Left lung (tissue), 10 donors: Measurements from ENCODE around the gene DENND2D. TPM values are rescaled to one million over a fixed set of nuclear protein-coding genes. Genes with fewer than 3 reads are reported as not detected.

Source experiments
- ATAC-seq: fragments of 200-7000 bp; cut with Tn5 transposase; one replicate; pipeline ENCODE4 v1.9.1; 2020; ENCODE audit warnings: moderate library complexity
- DNase-seq, 4 donors: peaks; one replicate each; pipeline ENCODE4 v3.0.0-alpha.2; 2013 to 2020
- H3K27ac ChIP-seq, 2 donors: fragments of 200-600 bp; sonication (generic) in 1 of 2; one replicate each; pipeline versions ENCODE4 v1.5.0 to v1.8.0; 2020 to 2021
- H3K27me3 ChIP-seq, 2 donors: fragments of 200-600 bp; sonication (generic) in 1 of 2; one replicate each; pipeline versions ENCODE4 v1.5.0 to v1.8.0; 2020 to 2021
- H3K36me3 ChIP-seq, 2 donors: fragments of 200-600 bp; sonication (generic) in 1 of 2; one replicate each; pipeline versions ENCODE4 v1.5.0 to v1.8.0; 2020 to 2021
- H3K4me1 ChIP-seq, 2 donors: fragments of 200-600 bp; one replicate each; pipeline ENCODE4 v1.8.0; 2021
- H3K4me3 ChIP-seq, 2 donors: fragments of 200-600 bp; sonication (generic) in 1 of 2; one replicate each; pipeline versions ENCODE4 v1.5.0 to v1.8.0; 2020 to 2021; ENCODE audit warnings: mild to moderate bottlenecking in 1 of 2
- H3K9me3 ChIP-seq, 2 donors: fragments of 200-600 bp; sonication (generic) in 1 of 2; one replicate each; pipeline versions ENCODE4 v1.5.0 to v1.8.0; 2020 to 2021
- intact Hi-C, 2 donors: fragments of 100-400 bp; cut with DNase I; formaldehyde crosslinking; loops; one replicate each; pipeline versions ENCODE4 v1.11.2 to v1.14.2; 2022
- polyA plus RNA-seq, 6 donors: library from polyadenylated mRNA; unstranded; fragments of 120-200 nt; gene quantifications; one replicate each; pipeline ENCODE4 v1.2.1, GENCODE V29; 2013; ENCODE audit not compliant: insufficient read length in 6 of 6
- total RNA-seq, 2 donors: library from RNA; stranded (reverse); fragmentation: NEBNext Ultra II Directional; extraction: Animal tissue kit (Norgen Biotek cat#: 25700); gene quantifications; one replicate each; pipeline ENCODE4 v1.2.1, GENCODE V29; 2021
- TF ChIP-seq, protein P1 (sequence below), 2 donors: fragments of 200-600 bp; sonication (generic) in 1 of 2; IDR thresholded peaks; one replicate each; pipeline versions ENCODE4 v1.5.0 to v1.8.0; 2021; ENCODE audit warnings: antibody characterized with exemption in 2 of 2
- donor health status: DM: no; HTN: yes; CAD: no.
- donor health status: DM: no; HTN: no; CAD: no.

Gene DENND2D
- total and polyA plus RNA-seq, 8 donors: 19.5 to 78.8 (median 25.5) TPM

DNA sequence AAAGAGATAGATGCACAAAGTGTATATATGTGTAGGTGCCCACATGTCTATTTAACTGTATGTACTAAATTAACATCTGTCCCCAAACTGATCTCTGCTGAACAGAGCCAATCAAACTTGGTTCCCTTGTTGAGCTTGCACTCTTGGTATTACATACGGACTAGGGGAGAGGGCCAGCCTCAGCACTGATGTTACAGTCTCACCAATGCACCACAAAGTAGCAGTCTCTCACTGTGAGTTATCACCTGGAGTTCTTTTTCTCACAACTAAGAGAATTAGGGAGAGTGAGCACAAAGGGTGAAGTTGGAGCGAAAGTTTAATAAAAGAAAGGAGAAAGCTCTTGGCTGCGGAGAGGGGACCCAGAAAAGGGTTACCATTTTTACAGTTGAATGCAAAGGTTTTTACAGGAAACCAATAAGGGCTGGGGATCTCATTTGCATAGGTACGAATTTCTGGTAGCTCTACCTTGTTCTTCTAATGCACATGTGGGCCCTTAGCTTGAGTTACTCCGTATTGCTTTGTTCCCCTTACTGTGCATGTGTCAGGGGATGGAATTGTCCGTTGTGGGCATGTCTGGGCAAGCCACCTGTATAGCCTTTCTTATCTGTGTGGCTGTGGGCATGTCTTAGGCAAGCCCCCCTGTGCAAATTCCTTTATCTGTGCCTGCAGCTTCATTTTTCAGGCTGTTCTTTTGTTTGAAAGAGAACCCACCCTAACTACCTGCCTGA is 13.8 kb upstream of the DENND2D start:
- intact Hi-C loops: no loop called here

DNA sequence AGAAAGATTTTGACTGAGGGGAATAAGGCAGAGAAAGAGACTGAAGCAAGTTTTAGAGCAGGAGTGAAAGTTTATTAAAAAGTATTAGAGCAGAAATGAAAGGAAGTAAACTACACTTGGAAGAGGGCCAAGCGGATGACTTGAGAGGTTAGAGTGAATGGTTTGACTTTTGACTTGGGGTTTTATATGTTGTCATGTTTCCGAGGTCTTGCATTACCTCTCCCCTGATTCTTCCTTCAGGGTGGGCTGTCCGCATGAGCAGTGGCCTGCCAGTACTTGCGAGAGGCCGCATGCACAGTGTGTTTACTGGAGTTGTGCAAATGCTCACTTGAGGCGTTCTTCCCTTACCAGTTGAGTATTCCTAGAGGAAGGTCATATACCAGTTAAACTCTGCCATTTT is 13.0 kb upstream of the DENND2D start:
- TF ChIP-seq, protein P1, sequence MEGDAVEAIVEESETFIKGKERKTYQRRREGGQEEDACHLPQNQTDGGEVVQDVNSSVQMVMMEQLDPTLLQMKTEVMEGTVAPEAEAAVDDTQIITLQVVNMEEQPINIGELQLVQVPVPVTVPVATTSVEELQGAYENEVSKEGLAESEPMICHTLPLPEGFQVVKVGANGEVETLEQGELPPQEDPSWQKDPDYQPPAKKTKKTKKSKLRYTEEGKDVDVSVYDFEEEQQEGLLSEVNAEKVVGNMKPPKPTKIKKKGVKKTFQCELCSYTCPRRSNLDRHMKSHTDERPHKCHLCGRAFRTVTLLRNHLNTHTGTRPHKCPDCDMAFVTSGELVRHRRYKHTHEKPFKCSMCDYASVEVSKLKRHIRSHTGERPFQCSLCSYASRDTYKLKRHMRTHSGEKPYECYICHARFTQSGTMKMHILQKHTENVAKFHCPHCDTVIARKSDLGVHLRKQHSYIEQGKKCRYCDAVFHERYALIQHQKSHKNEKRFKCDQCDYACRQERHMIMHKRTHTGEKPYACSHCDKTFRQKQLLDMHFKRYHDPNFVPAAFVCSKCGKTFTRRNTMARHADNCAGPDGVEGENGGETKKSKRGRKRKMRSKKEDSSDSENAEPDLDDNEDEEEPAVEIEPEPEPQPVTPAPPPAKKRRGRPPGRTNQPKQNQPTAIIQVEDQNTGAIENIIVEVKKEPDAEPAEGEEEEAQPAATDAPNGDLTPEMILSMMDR (IDR thresholded peaks at IDR 0.05): no peak

More for the DNA sequence above, 13.8 kb upstream of the DENND2D start:
- Histone ChIP-seq H3K36me3 (no peaks in the 10 kb centered on the region), H3K4me3 (no peak overlapping the region), H3K27ac (no peak overlapping the region), H3K4me1 (peaks cover 0 to 55% of the 10 kb centered on the region in 2 donors), H3K9me3 (no peaks in the 10 kb centered on the region), H3K27me3 (no peaks in the 10 kb centered on the region)
- ATAC-seq: no peak
- TF ChIP-seq, protein P1 (IDR thresholded peaks at IDR 0.05): no peak
- DNase-seq: no peak

DNA sequence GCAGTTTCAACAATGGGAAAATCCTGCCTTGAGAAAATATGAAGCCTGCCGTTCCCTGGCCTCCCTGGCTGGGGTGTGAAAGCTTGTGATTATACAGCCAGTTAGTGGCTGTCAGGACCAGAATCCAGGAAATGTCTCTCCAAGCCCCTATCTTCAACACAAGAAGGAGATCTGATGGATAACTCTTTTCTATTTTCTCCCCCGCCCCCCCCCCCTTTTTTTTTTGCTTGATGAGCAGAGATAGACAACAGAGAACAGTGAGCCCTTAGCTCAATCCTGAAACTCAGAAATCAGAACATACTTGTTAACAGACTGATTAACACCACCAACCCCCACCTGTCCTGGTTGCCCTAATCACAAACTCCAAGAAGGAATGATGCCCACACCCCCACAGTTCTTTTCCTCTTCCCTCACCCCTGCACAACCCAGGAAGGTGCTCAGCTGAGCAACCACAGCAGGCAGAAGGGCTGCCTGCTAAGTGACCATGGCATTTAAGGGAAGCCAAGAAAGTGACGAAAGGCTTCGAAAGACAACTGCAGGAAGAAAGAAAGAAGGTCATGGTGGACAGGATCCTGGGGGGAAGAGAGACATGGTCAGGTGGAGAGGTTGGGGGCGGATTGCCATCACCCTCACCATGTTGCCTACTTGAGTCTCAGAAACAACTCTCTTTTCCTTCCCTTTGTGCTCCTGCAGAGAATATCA is 12.3 kb upstream of the DENND2D start:
- no peaks in the 10 kb centered on the region for H3K9me3 ChIP-seq
- H3K27me3 ChIP-seq: no peaks in the 10 kb centered on the region
- no peak overlapping the region for H3K4me3 ChIP-seq
- TF ChIP-seq, protein P1 (IDR thresholded peaks at IDR 0.05): no peak
- peaks cover 0 to 52% of the 10 kb centered on the region in 2 donors for H3K4me1 ChIP-seq
- no peak for DNase-seq
- intact Hi-C loops: no loop called here
- peak overlapping the region in 1 of 2 donors; percentile 64 for H3K27ac ChIP-seq
- peak; percentile 42 for ATAC-seq
- no peaks in the 10 kb centered on the region for H3K36me3 ChIP-seq

More for the DNA sequence above, 13.0 kb upstream of the DENND2D start:
- ATAC-seq (no peak), DNase-seq (peak in 1 of 4 donors; percentile 43)
- Histone ChIP-seq H3K9me3 (no peaks in the 10 kb centered on the region), H3K4me3 (no peak overlapping the region), H3K36me3 (no peaks in the 10 kb centered on the region), H3K27ac (peak overlapping the region in 1 of 2 donors; percentile 64), H3K27me3 (no peaks in the 10 kb centered on the region), H3K4me1 (peaks cover 0 to 52% of the 10 kb centered on the region in 2 donors)
- intact Hi-C loops: no loop called here

DNA sequence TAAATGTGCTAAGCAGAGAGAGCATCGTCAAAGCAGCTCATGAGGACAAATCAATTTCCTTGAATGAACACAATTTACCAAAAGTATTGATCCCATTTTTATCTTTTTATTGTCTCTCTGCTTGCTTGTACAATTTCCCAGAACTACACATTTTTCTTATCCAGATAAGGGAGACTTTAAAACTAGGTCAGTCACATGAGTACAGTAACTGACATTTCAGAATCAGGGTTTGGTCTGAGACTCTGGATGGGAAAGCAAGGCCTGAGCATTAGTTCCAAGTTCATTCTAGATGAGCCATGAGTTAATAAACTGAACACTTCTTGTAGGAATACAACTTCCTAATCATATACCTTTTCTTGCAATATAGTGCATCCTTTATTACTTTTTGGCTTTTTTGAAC is 11.5 kb upstream of the DENND2D start:
- intact Hi-C loops: no loop called here
- no peak overlapping the region for H3K4me3 ChIP-seq
- no peaks in the 10 kb centered on the region for H3K27me3 ChIP-seq
- H3K36me3 ChIP-seq: no peaks in the 10 kb centered on the region
- H3K4me1 ChIP-seq: peaks cover 0 to 46% of the 10 kb centered on the region in 2 donors
- H3K9me3 ChIP-seq: no peaks in the 10 kb centered on the region
- TF ChIP-seq, protein P1 (IDR thresholded peaks at IDR 0.05): no peak
- DNase-seq: no peak
- ATAC-seq: no peak
- H3K27ac ChIP-seq: no peak overlapping the region

DNA sequence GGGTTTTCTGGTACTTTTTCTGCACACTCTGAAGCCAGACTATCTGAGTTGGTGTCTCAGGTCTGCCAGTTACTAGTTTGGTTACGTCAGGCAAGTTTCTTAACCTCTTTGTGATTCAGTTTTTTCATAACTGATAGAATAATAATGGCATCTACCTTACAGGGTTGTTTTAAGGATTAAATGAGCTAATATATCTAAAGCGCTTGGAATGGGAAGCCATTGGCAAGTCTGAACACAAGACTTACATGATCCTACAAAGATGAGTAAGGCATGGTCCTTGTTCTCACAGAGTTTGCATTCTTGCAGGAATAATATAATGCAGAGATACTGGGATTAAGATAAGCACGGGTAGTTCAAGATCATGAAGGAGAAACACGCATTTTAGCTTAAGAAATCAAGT is 9.2 kb upstream of the DENND2D start:
- Histone ChIP-seq H3K27me3 (no peaks in the 10 kb centered on the region), H3K9me3 (no peaks in the 10 kb centered on the region), H3K36me3 (no peaks in the 10 kb centered on the region), H3K4me1 (peaks cover 0 to 48% of the 10 kb centered on the region in 2 donors), H3K4me3 (no peak overlapping the region), H3K27ac (no peak overlapping the region)
- DNase-seq: no peak
- ATAC-seq: no peak
- TF ChIP-seq, protein P1 (IDR thresholded peaks at IDR 0.05): no peak
- intact Hi-C loops: no loop called here
